ENCODE results near the gene GTF2IRD1. TPM values are rescaled to one million over a fixed set of nuclear protein-coding genes. Genes with fewer than 3 reads are reported as not detected.
A peak's percentile ranks its signal among the peaks of the same experiment; 100 is the strongest.

The GTF2IRD1 gene
- total RNA-seq, 4 donors from 2014 or later = 14.6 to 35.7 (median 17.1) TPM

DNA sequence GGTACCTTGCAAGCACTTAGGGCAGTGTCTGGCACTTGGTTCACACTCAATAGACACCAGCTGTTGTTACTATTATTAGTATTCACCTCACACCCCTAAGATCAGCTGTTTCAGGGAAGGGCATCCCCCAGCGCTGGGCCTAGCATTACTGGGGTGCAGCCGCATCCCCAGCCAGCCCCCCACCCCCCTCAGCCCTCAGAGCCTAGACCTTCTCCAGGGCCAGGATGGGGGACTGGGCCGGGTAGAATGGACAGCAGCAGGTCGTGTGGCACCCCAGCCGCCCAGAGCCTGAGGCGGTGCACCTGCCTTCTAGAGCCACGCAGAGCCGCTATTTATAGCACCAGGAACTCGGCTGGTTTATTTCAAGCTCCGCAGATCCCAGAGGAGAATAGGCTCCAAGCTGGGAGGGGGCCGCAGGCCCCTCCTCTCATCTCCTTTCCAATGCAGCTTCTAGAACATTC, 60.5 kb downstream of the GTF2IRD1 start:
- Histone ChIP-seq H3K27me3 (no peaks in the 10 kb centered on the region), H3K9me3 (no peaks in the 10 kb centered on the region), H3K4me1 (peaks cover 0 to 12% (median 6%) of the 10 kb centered on the region in 4 donors), H3K36me3 (peaks cover 0 to 77% (median 0%) of the 10 kb centered on the region in 3 donors), H3K27ac (peak overlapping the region in 1 of 4 donors; percentile 24), H3K4me3 (no peak overlapping the region)
- 77 to 84% methylated on average over 11 of the region's 11 CpGs for WGBS, 2 donors
- TF ChIP-seq POLR2A (IDR thresholded peaks at IDR 0.05) (no peak), EP300 (IDR thresholded peaks at IDR 0.05) (no peak)
- TF ChIP-seq, protein P1, sequence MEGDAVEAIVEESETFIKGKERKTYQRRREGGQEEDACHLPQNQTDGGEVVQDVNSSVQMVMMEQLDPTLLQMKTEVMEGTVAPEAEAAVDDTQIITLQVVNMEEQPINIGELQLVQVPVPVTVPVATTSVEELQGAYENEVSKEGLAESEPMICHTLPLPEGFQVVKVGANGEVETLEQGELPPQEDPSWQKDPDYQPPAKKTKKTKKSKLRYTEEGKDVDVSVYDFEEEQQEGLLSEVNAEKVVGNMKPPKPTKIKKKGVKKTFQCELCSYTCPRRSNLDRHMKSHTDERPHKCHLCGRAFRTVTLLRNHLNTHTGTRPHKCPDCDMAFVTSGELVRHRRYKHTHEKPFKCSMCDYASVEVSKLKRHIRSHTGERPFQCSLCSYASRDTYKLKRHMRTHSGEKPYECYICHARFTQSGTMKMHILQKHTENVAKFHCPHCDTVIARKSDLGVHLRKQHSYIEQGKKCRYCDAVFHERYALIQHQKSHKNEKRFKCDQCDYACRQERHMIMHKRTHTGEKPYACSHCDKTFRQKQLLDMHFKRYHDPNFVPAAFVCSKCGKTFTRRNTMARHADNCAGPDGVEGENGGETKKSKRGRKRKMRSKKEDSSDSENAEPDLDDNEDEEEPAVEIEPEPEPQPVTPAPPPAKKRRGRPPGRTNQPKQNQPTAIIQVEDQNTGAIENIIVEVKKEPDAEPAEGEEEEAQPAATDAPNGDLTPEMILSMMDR (IDR thresholded peaks at IDR 0.05) = no peak
- DNase-seq (ENCODE audit: low spot score in 2 of 2) = no peak

- DNase-seq (ENCODE audit: low spot score in 2 of 2) = no peak
- Histone ChIP-seq H3K9me3 (no peaks in the 10 kb centered on the region), H3K4me1 (peaks cover 0 to 12% (median 6%) of the 10 kb centered on the region in 4 donors), H3K27me3 (no peaks in the 10 kb centered on the region), H3K36me3 (peaks cover 0 to 88% (median 0%) of the 10 kb centered on the region in 3 donors), H3K27ac (no peak overlapping the region), H3K4me3 (no peak overlapping the region)
- WGBS, 2 donors = 94% methylated on average over 15 of the region's 15 CpGs
- TF ChIP-seq, protein P1 (IDR thresholded peaks at IDR 0.05) = no peak
- TF ChIP-seq EP300 (IDR thresholded peaks at IDR 0.05) (no peak), POLR2A (IDR thresholded peaks at IDR 0.05) (no peak)
Measured at GRCh38 chr7:74515276-74515675, 61.6 kb downstream of the GTF2IRD1 start.

DNA sequence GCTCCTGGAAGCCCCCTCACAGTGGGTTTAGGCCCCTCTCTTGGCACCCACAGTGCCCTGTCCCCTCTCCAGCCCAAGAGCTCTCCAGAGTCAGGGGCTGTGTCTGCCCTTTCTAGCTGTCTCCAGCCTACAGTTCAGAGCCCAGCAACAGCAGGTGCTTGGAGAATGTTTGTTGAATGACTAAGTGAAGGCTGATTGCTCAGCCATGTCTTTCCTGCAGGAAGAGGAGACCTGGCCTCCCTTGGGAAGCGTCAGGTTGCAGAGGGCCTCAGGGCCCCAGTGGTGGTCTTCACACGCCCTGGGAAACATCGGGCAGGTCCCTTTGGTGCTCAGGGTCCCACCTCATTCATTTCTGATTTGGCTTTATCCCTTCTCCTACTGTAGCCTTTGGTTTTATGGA, 62.5 kb downstream of the GTF2IRD1 start:
- Histone ChIP-seq H3K4me1 (peaks cover 0 to 5% (median 0%) of the 10 kb centered on the region in 4 donors), H3K9me3 (peaks cover 0 to 4% (median 0%) of the 10 kb centered on the region in 4 donors), H3K27ac (no peak overlapping the region), H3K27me3 (no peaks in the 10 kb centered on the region), H3K4me3 (no peak overlapping the region), H3K36me3 (peaks cover 0 to 92% (median 0%) of the 10 kb centered on the region in 3 donors)
- WGBS, 2 donors = 91 to 94% methylated on average over 3 of the region's 3 CpGs
- no peak for TF ChIP-seq POLR2A (IDR thresholded peaks at IDR 0.05)
- TF ChIP-seq, protein P1 (IDR thresholded peaks at IDR 0.05) = no peak
- no peak for DNase-seq (ENCODE audit: low spot score in 2 of 2)

- peaks cover 0 to 95% (median 0%) of the 10 kb centered on the region in 3 donors for H3K36me3 ChIP-seq
- H3K27me3 ChIP-seq = no peaks in the 10 kb centered on the region
- peak overlapping the region in 1 of 4 donors; percentile 14 for H3K27ac ChIP-seq
- H3K4me1 ChIP-seq = no peaks in the 10 kb centered on the region
- peaks cover 0 to 14% (median 0%) of the 10 kb centered on the region in 4 donors for H3K9me3 ChIP-seq
- whole genome bisulfite sequencing, 2 donors = 75 to 83% methylated on average over 9 to 11 of the region's 13 CpGs
- TF ChIP-seq, protein P1 (IDR thresholded peaks at IDR 0.05) = no peak
- TF ChIP-seq POLR2A (IDR thresholded peaks at IDR 0.05) (no peak), EP300 (IDR thresholded peaks at IDR 0.05) (no peak)
- DNase-seq (ENCODE audit: low spot score in 2 of 2) = no peak
- H3K4me3 ChIP-seq = no peak overlapping the region
Measured at GRCh38 chr7:74518041-74518440, 64.3 kb downstream of the GTF2IRD1 start.

GRCh38 chr7:74518654-74519053, 64.9 kb downstream of the GTF2IRD1 start:
- H3K27ac ChIP-seq = no peak overlapping the region

More at GRCh38 chr7:74518654-74519053, 64.9 kb downstream of the GTF2IRD1 start:
- Histone ChIP-seq H3K4me1 (no peaks in the 10 kb centered on the region), H3K36me3 (peaks cover 0 to 92% (median 0%) of the 10 kb centered on the region in 3 donors), H3K27me3 (no peaks in the 10 kb centered on the region), H3K9me3 (peaks cover 0 to 14% (median 0%) of the 10 kb centered on the region in 4 donors), H3K4me3 (no peak overlapping the region)
- DNase-seq (ENCODE audit: low spot score in 2 of 2) = no peak
- 80 to 82% methylated on average over 2 of the region's 2 CpGs for WGBS, 2 donors
- TF ChIP-seq POLR2A (IDR thresholded peaks at IDR 0.05) (no peak), EP300 (IDR thresholded peaks at IDR 0.05) (no peak)
- TF ChIP-seq, protein P1 (IDR thresholded peaks at IDR 0.05) = no peak
